Body of pancreas (tissue), 4 donors: ENCODE results near the gene PTTG1IP.

Experiments used
- POLR2A ChIP-seq, 3 donors: fragments of 450-650 bp; IDR thresholded peaks; one replicate each; pipeline ENCODE4 v1.6.1; 2016; ENCODE audit warnings: antibody characterized with exemption in 3 of 3, mild to moderate bottlenecking in 2 of 3
- TF ChIP-seq, protein P1 (sequence below), 7 experiments: fragments of 450-650 bp in 4 of 7; fragments of 200-600 bp in 3 of 7; sonication (generic) in 3 of 7; IDR thresholded peaks; one replicate each; pipeline ENCODE4 v1.5.1; 2016 to 2019; ENCODE audit warnings: antibody characterized with exemption in 7 of 7

DNA sequence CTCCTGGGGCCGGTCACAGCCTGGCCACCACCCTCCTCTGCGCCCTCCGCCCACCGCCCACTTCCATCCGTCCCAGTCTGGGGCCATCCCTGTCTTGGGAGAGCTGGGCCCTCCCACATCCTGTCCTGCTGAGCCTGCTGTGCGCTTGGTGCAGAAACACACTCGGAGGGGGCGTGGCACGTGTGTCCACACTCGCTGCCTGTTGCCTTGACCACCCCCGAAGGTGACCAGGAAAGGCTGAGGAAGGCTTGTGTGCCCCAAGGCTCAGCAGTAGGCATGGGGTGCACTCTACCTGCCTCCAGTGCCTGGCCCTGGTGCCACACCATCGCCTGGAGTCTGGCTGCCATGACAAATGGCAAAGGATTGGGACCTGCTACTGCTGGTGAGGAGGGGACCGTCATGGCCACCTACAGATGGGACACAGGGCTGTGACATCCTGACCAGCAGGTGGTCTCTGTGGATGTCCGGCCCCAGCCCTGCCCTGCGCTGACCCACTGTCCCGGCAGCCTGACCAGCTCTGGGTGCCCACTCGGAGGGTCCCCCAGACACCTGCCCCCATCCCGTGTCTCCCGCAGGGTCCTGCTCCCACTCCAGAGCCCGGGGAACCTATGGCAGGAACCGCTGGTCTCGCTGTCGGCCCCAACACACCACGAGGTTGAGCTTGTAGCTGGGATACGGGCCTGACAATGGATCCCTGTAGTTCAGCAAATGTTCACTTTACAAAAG lies 23.2 kb upstream of the PTTG1IP start:
- TF ChIP-seq, protein P1, sequence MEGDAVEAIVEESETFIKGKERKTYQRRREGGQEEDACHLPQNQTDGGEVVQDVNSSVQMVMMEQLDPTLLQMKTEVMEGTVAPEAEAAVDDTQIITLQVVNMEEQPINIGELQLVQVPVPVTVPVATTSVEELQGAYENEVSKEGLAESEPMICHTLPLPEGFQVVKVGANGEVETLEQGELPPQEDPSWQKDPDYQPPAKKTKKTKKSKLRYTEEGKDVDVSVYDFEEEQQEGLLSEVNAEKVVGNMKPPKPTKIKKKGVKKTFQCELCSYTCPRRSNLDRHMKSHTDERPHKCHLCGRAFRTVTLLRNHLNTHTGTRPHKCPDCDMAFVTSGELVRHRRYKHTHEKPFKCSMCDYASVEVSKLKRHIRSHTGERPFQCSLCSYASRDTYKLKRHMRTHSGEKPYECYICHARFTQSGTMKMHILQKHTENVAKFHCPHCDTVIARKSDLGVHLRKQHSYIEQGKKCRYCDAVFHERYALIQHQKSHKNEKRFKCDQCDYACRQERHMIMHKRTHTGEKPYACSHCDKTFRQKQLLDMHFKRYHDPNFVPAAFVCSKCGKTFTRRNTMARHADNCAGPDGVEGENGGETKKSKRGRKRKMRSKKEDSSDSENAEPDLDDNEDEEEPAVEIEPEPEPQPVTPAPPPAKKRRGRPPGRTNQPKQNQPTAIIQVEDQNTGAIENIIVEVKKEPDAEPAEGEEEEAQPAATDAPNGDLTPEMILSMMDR (IDR thresholded peaks at IDR 0.05), result no peak
- TF ChIP-seq POLR2A (IDR thresholded peaks at IDR 0.05), result no peak
